Measurements from ENCODE around the gene IL17RA. TPM values are rescaled to one million over a fixed set of nuclear protein-coding genes. Genes with fewer than 3 reads are reported as not detected.

Gene IL17RA
- total and polyA plus RNA-seq, 2 experiments from 2014 or later, result 3.2 to 9.6 TPM

- TF ChIP-seq, protein P1, sequence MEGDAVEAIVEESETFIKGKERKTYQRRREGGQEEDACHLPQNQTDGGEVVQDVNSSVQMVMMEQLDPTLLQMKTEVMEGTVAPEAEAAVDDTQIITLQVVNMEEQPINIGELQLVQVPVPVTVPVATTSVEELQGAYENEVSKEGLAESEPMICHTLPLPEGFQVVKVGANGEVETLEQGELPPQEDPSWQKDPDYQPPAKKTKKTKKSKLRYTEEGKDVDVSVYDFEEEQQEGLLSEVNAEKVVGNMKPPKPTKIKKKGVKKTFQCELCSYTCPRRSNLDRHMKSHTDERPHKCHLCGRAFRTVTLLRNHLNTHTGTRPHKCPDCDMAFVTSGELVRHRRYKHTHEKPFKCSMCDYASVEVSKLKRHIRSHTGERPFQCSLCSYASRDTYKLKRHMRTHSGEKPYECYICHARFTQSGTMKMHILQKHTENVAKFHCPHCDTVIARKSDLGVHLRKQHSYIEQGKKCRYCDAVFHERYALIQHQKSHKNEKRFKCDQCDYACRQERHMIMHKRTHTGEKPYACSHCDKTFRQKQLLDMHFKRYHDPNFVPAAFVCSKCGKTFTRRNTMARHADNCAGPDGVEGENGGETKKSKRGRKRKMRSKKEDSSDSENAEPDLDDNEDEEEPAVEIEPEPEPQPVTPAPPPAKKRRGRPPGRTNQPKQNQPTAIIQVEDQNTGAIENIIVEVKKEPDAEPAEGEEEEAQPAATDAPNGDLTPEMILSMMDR (conservative IDR thresholded peaks at IDR 0.05; ENCODE audit: low read depth in 2 of 2), result no peak
- TF ChIP-seq ZNF331 (CRISPR knock-in tag; IDR thresholded peaks at IDR 0.05; ENCODE audit: low read depth) (no peak), ZNF114 (CRISPR knock-in tag; IDR thresholded peaks at IDR 0.05) (no peak), ETS1 (IDR thresholded peaks at IDR 0.05) (no peak), EZH2phosphoT487 (IDR thresholded peaks at IDR 0.05; ENCODE audit: unreplicated experiment) (no peak), CREB1 (CRISPR knock-in tag; IDR thresholded peaks at IDR 0.05; ENCODE audit: low read depth) (no peak)
Measured at GRCh38 chr22:17108256-17109112, 23.7 kb downstream of the IL17RA start (continued).

DNA sequence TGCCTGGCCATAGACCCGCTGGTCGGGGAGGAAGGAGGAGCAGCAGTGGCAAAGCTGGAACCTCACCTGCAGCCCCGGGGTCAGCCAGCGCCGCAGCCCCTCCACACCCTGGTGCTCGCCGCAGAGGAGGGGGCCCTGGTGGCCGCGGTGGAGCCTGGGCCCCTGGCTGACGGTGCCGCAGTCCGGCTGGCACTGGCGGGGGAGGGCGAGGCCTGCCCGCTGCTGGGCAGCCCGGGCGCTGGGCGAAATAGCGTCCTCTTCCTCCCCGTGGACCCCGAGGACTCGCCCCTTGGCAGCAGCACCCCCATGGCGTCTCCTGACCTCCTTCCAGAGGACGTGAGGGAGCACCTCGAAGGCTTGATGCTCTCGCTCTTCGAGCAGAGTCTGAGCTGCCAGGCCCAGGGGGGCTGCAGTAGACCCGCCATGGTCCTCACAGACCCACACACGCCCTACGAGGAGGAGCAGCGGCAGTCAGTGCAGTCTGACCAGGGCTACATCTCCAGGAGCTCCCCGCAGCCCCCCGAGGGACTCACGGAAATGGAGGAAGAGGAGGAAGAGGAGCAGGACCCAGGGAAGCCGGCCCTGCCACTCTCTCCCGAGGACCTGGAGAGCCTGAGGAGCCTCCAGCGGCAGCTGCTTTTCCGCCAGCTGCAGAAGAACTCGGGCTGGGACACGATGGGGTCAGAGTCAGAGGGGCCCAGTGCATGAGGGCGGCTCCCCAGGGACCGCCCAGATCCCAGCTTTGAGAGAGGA, 24.5 kb downstream of the IL17RA start:
- H3K4me3 Mint-ChIP-seq, result no peak overlapping the region
- Histone ChIP-seq H3K27me3 (ENCODE audit: insufficient read depth) (no peaks in the 10 kb centered on the region), H4K20me1 (replicated peaks; ENCODE audit: insufficient read depth) (no peaks in the 10 kb centered on the region; the same call in 1 of the 2 replicates), H3K79me2 (replicated peaks; ENCODE audit: insufficient read depth) (no peaks in the 10 kb centered on the region), H2AFZ (no peak overlapping the region), H3K36me3 (ENCODE audit: insufficient read depth) (no peaks in the 10 kb centered on the region), H3K4me2 (no peak overlapping the region), H3F3A (replicated peaks; ENCODE audit: low read depth) (no peaks in the 10 kb centered on the region), H3K4me1 (ENCODE audit: insufficient read depth) (no peaks in the 10 kb centered on the region), H3K4me3 (no peak overlapping the region), H3K9me2 (ENCODE audit: insufficient read depth) (no peaks in the 10 kb centered on the region), H3K27ac (ENCODE audit: low read depth) (no peak overlapping the region)
- no peak overlapping the region for H3K27ac Mint-ChIP-seq
- peaks cover 6% of the 10 kb centered on the region for H3K27me3 Mint-ChIP-seq (ENCODE audit: insufficient read depth, low read depth, poor library complexity)
- ATAC-seq, result no peak
- H3K4me1 Mint-ChIP-seq, result peaks cover 10% of the 10 kb centered on the region; the same call in 1 of the 3 replicates
- H3K9me3 Mint-ChIP-seq, result no peaks in the 10 kb centered on the region; the same call in 2 of the 3 replicates
- no peak for DNase-seq (ENCODE audit: low spot score)
- TF ChIP-seq, protein P1 (conservative IDR thresholded peaks at IDR 0.05; ENCODE audit: low read depth in 2 of 2), result no peak
- TF ChIP-seq, protein P2, sequence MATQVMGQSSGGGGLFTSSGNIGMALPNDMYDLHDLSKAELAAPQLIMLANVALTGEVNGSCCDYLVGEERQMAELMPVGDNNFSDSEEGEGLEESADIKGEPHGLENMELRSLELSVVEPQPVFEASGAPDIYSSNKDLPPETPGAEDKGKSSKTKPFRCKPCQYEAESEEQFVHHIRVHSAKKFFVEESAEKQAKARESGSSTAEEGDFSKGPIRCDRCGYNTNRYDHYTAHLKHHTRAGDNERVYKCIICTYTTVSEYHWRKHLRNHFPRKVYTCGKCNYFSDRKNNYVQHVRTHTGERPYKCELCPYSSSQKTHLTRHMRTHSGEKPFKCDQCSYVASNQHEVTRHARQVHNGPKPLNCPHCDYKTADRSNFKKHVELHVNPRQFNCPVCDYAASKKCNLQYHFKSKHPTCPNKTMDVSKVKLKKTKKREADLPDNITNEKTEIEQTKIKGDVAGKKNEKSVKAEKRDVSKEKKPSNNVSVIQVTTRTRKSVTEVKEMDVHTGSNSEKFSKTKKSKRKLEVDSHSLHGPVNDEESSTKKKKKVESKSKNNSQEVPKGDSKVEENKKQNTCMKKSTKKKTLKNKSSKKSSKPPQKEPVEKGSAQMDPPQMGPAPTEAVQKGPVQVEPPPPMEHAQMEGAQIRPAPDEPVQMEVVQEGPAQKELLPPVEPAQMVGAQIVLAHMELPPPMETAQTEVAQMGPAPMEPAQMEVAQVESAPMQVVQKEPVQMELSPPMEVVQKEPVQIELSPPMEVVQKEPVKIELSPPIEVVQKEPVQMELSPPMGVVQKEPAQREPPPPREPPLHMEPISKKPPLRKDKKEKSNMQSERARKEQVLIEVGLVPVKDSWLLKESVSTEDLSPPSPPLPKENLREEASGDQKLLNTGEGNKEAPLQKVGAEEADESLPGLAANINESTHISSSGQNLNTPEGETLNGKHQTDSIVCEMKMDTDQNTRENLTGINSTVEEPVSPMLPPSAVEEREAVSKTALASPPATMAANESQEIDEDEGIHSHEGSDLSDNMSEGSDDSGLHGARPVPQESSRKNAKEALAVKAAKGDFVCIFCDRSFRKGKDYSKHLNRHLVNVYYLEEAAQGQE (IDR thresholded peaks at IDR 0.05; ENCODE audit: unreplicated experiment), result no peak
- TF ChIP-seq JUNB (IDR thresholded peaks at IDR 0.05; ENCODE audit: unreplicated experiment) (no peak), STAT1 (IDR thresholded peaks at IDR 0.05; ENCODE audit: unreplicated experiment) (no peak), EZH2 (IDR thresholded peaks at IDR 0.05; ENCODE audit: low read depth, unreplicated experiment) (no peak), ETS1 (IDR thresholded peaks at IDR 0.05) (no peak), POLR2AphosphoS5 (IDR thresholded peaks at IDR 0.05; ENCODE audit: low read depth) (no peak), ZNF331 (CRISPR knock-in tag; IDR thresholded peaks at IDR 0.05; ENCODE audit: low read depth) (no peak), NANOG (IDR thresholded peaks at IDR 0.05; ENCODE audit: borderline replicate concordance) (no peak), CREB1 (CRISPR knock-in tag; IDR thresholded peaks at IDR 0.05; ENCODE audit: low read depth) (no peak), EZH2phosphoT487 (IDR thresholded peaks at IDR 0.05; ENCODE audit: unreplicated experiment) (no peak)
- H3K36me3 Mint-ChIP-seq (ENCODE audit: low read depth), result peaks cover 3% of the 10 kb centered on the region; the same call in 2 of the 3 replicates
